K562 (cell line): Measurements from ENCODE around the gene VTA1. TPM values are rescaled to one million over a fixed set of nuclear protein-coding genes. Genes with fewer than 3 reads are reported as not detected.

Source experiments
- ATAC-seq: fragments of 200-7000 bp; cut with Tn5 transposase; 3 replicates; pipeline ENCODE4 v1.9.1; 2020; ENCODE audit warnings: moderate library complexity
- BruUV-seq: library from RNA; stranded (reverse); fragments of 400-500 nt; replicated peaks from 2 replicates; lab custom pipeline; 2021; lab: Mats Ljungman, UMichigan
- CTCF ChIA-PET: fragments of 300-600 bp; formaldehyde crosslinking; extraction: SDS; loops from one replicate; lab custom pipeline; 2021; ENCODE audit warnings: low intra/inter-chr PET ratio; lab: Yijun Ruan, JAX
- POLR2A ChIA-PET: fragments of 300-600, 350-650 bp; sonication (Branson Sonifier 250); formaldehyde crosslinking; extraction: SDS; loops from one replicate; lab custom pipeline; 2021; ENCODE audit warnings: antibody characterized with exemption, inconsistent platforms; lab: Yijun Ruan, JAX
- DNase-seq, 4 experiments: peaks; one replicate each; pipeline versions ENCODE4 v3.0.0 to v3.0.0-alpha.2; 2011 to 2018; ENCODE audit warnings: low spot score in 3 of 4, mixed read lengths in 3 of 4; ENCODE audit errors: extremely low read depth in 1 of 4
- FAIRE-seq: peaks from 2 replicates; lab custom pipeline; 2011; peaks lifted over from hg19 to GRCh38; lab: Jason Lieb, UNC
- H2AFZ ChIP-seq: 2 replicates; pipeline ENCODE4 v1.6.0; 2011; ENCODE audit warnings: low read depth, low read length, control low read depth, inconsistent platforms
- H3K27ac ChIP-seq: fragments of 200-600 bp; 3 replicates; pipeline ENCODE4 v1.8.0; 2011; ENCODE audit warnings: low read depth, mild to moderate bottlenecking, control low read depth, inconsistent platforms, low read length, moderate library complexity, mixed read lengths; ENCODE audit errors: extremely low read depth
- H3K27me3 ChIP-seq, 2 experiments: fragments of 300-600 bp in 1 of 2; 2 replicates in 1 of 2; 3 replicates in 1 of 2; pipeline versions ENCODE4 v1.6.0 to v1.8.0; 2011; ENCODE audit warnings: inconsistent platforms in 2 of 2, low read length in 2 of 2, mild to moderate bottlenecking in 1 of 2, mixed read lengths in 1 of 2, moderate library complexity in 1 of 2; ENCODE audit not compliant: control insufficient read depth in 2 of 2, insufficient read depth in 2 of 2
- H3K36me3 ChIP-seq: fragments of 300-600 bp; 3 replicates; pipeline ENCODE4 v1.8.0; 2011; ENCODE audit warnings: mild to moderate bottlenecking, low read length, inconsistent platforms; ENCODE audit not compliant: control insufficient read depth, insufficient read depth
- H3K4me1 ChIP-seq, 2 experiments: fragments of 200-600 bp in 1 of 2; replicated peaks in 1 of 2; 2 replicates in 1 of 2; 3 replicates in 1 of 2; pipeline versions ENCODE4 v1.5.1 to v1.8.0; 2011; ENCODE audit warnings: inconsistent platforms in 2 of 2, low read length in 2 of 2, mild to moderate bottlenecking in 1 of 2, mixed read lengths in 1 of 2, moderate library complexity in 1 of 2; ENCODE audit not compliant: control insufficient read depth in 2 of 2, insufficient read depth in 2 of 2
- H3K4me2 ChIP-seq: 2 replicates; pipeline ENCODE4 v1.6.1; 2011; ENCODE audit warnings: low read length, control low read depth, inconsistent platforms, mixed read lengths; ENCODE audit not compliant: insufficient read depth
- H3K4me3 ChIP-seq: fragments of 200-600 bp; sonication (generic), shearing (Covaris generic); 2 replicates; pipeline ENCODE4 v1.5.1; 2016; ENCODE audit warnings: control low read depth, inconsistent platforms
- H3K79me2 ChIP-seq: fragments of 200-600 bp; 3 replicates; pipeline ENCODE4 v1.8.0; 2011; ENCODE audit warnings: low read length, inconsistent platforms; ENCODE audit not compliant: control insufficient read depth, insufficient read depth
- H3K9ac ChIP-seq, 2 experiments: 2 replicates each; pipeline versions ENCODE4 v1.6.0 to v1.6.1; 2011; ENCODE audit warnings: low read depth in 2 of 2, low read length in 2 of 2, control low read depth in 1 of 2, inconsistent platforms in 1 of 2, mild to moderate bottlenecking in 1 of 2, mixed read lengths in 1 of 2; ENCODE audit not compliant: insufficient read depth in 1 of 2
- H3K9me1 ChIP-seq: one replicate; pipeline ENCODE4 v1.6.0; 2011; ENCODE audit warnings: inconsistent platforms, mild to moderate bottlenecking, low read length, moderate library complexity; ENCODE audit not compliant: control insufficient read depth, insufficient read depth
- H3K9me3 ChIP-seq: replicated peaks from 2 replicates; pipeline ENCODE4 v1.5.1; 2011; ENCODE audit warnings: low read depth, low read length, inconsistent platforms; ENCODE audit not compliant: control insufficient read depth, insufficient read depth
- H4K20me1 ChIP-seq: replicated peaks from 2 replicates; pipeline ENCODE4 v1.6.1; 2011; ENCODE audit warnings: low read length, inconsistent platforms, mixed read lengths; ENCODE audit not compliant: control insufficient read depth, insufficient read depth
- BACH1 ChIP-seq: fragments of 200-800 bp; sonication (Bioruptor generic); IDR thresholded peaks from 2 replicates; pipeline ENCODE4 v1.6.1; 2016; ENCODE audit warnings: missing genetic modification characterization, missing compliant biosample characterization
- BRD9 ChIP-seq: fragments of 450-650 bp; IDR thresholded peaks from 2 replicates; pipeline ENCODE4 v1.6.1; 2018; ENCODE audit warnings: low read depth; ENCODE audit not compliant: partially characterized antibody
- CREBBP ChIP-seq: IDR thresholded peaks from one replicate; pipeline ENCODE4 v1.6.1; 2012; ENCODE audit warnings: low read depth, mild to moderate bottlenecking, control low read depth, inconsistent platforms, low read length
- ELK1 ChIP-seq: sonication (generic); formaldehyde crosslinking; IDR thresholded peaks from 2 replicates; pipeline ENCODE4 v1.8.1; 2022; ENCODE audit warnings: missing genetic modification reagents
- EZH2 ChIP-seq: IDR thresholded peaks from 2 replicates; pipeline ENCODE4 v1.6.1; 2012; ENCODE audit warnings: low read depth, mild to moderate bottlenecking, inconsistent platforms, low read length, borderline replicate concordance
- FOXK2 ChIP-seq, 2 experiments: fragments of 450-650 bp; IDR thresholded peaks in 1 of 2; conservative IDR thresholded peaks in 1 of 2; 2 replicates each; pipeline ENCODE4 v1.6.1; 2016; ENCODE audit warnings: low read depth in 2 of 2, mild to moderate bottlenecking in 1 of 2
- GATA2 ChIP-seq: sonication (generic); formaldehyde crosslinking; IDR thresholded peaks from 2 replicates; pipeline ENCODE4 v1.4.0; 2020; ENCODE audit warnings: mild to moderate bottlenecking, missing genetic modification reagents
- JUND ChIP-seq, 2 experiments: IDR thresholded peaks; 2 replicates in 1 of 2; 3 replicates in 1 of 2; pipeline ENCODE4 v1.6.1; 2011; ENCODE audit warnings: borderline replicate concordance in 2 of 2, low read depth in 2 of 2, low read length in 2 of 2, improper control_type of control experiment in 1 of 2, missing biosample characterization in 1 of 2, missing genetic modification characterization in 1 of 2, missing genetic modification reagents in 1 of 2
- SRSF7 ChIP-seq: fragments of 200-400 bp; formaldehyde crosslinking; optimal IDR thresholded peaks from 2 replicates; pipeline ENCODE3; 2017; ENCODE audit warnings: mild to moderate bottlenecking, low read depth, low read length
- U2AF1 ChIP-seq: fragments of 200-400 bp; formaldehyde crosslinking; optimal IDR thresholded peaks from 2 replicates; pipeline ENCODE3; 2017; ENCODE audit warnings: mild to moderate bottlenecking, low read depth, low read length, moderate library complexity
- ZNF282 ChIP-seq: sonication (generic); formaldehyde crosslinking; IDR thresholded peaks from 2 replicates; pipeline ENCODE4 v1.8.1; 2023; ENCODE audit warnings: missing genetic modification reagents
- ZNF644 ChIP-seq: fragments of 200-800 bp; sonication (Bioruptor generic); IDR thresholded peaks from 2 replicates; pipeline ENCODE4 v1.6.1; 2016; ENCODE audit warnings: low read depth, missing genetic modification characterization, missing compliant biosample characterization
- ZNF766 ChIP-seq: fragments of 200-800 bp; sonication (Bioruptor generic); conservative IDR thresholded peaks from 2 replicates; pipeline ENCODE4 v1.6.1; 2016; ENCODE audit warnings: missing genetic modification characterization, missing compliant biosample characterization
- WGBS: fragments of 100-300 bp; shearing (Covaris generic); methylation state at CpG from one replicate; pipeline ENCODE4 v1.1.6; 2016; ENCODE audit warnings: low coverage, mixed read lengths; ENCODE audit not compliant: insufficient coverage; ENCODE audit errors: missing lambda C conversion rate; 5-methylcytosine and 5-hydroxymethylcytosine counted together
- in situ Hi-C: fragments of 300-500 bp; cut with MboI; formaldehyde crosslinking; loops from 4 replicates; pipeline ENCODE4 v1.15.0; 2018; ENCODE audit warnings: inconsistent platforms, mixed read lengths
- intact Hi-C: fragments of 100-400 bp; cut with micrococcal nuclease; formaldehyde crosslinking; loops from 2 replicates; pipeline ENCODE4 v1.14.2; 2022
- polyA plus RNA-seq, 8 experiments: library from polyadenylated mRNA; depleted of rRNA in 4 of 8; stranded (reverse) in 5 of 8; unstranded in 3 of 8; fragments of >200 nt; fragmentation: Nextera tagmentation in 2 of 8; fragmentation: Illumina TruSeq in 1 of 8; extraction: Ambion mirVana in 2 of 8; extraction: Trizol in 1 of 8; gene quantifications; 2 replicates each; pipeline versions ENCODE4 v1.2.1 to v1.2.3, GENCODE V29; 2011 to 2014; ENCODE audit warnings: inconsistent platforms in 1 of 8, missing spikeins in 1 of 8
- total RNA-seq, 7 experiments: library from RNA; depleted of rRNA in 6 of 7; stranded (reverse); fragments of >200 nt in 6 of 7; fragmentation: Illumina TruSeq in 2 of 7; extraction: Trizol in 2 of 7; gene quantifications; 2 replicates each; pipeline versions ENCODE4 v1.2.1 to v1.2.3, GENCODE V29; 2011 to 2021; ENCODE audit warnings: low replicate concordance in 1 of 7
- TF ChIP-seq, protein P1 (sequence below): fragments of 450-650 bp; IDR thresholded peaks from one replicate; pipeline ENCODE4 v1.6.1; 2018; ENCODE audit warnings: mild to moderate bottlenecking, moderate library complexity; ENCODE audit not compliant: partially characterized antibody
- TF ChIP-seq, protein P2 (sequence below), 2 experiments: fragments of 150-350 bp in 1 of 2; IDR thresholded peaks; 2 replicates each; pipeline ENCODE4 v1.6.1; 2012 to 2016; ENCODE audit warnings: low read depth in 2 of 2, low read length in 2 of 2, mild to moderate bottlenecking in 1 of 2, moderate library complexity in 1 of 2

Gene VTA1
- total and polyA plus RNA-seq, 9 of the 15 experiments (the other 6 are each of a cell fraction or from before 2014, with no cell fraction given) = 47.8 to 182 (median 84.6) TPM

DNA sequence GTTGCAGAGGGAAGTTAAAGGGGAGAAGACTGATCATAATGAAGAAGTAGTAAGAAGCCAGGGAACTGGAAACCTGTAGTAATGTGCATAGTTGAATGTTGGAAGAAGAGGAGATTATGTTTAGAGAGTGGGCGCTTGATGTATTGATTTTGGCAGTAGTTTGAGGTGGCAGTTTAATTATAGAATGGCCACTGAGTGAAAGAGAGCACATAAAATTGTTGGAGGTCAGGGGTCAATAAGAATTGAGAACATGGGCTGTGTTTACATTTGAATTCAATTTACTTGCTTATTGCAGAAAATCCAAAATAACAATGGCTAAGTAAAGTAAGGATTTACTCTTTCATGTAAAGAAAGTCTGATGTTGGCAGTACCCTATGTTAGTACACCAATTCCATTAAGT is 15.7 kb downstream of the VTA1 start:
- 100% methylated on average over 1 of the region's 1 CpG for WGBS
- no peak overlapping the region for H3K27ac ChIP-seq
- H3K9me1 ChIP-seq = no peaks in the 10 kb centered on the region
- H4K20me1 ChIP-seq = no peaks in the 10 kb centered on the region
- 0 out of 5 replicates have a peak, but pooled peaks cover 0 to 3% of the 10 kb centered on the region in 2 experiments for H3K4me1 ChIP-seq
- ChIA-PET CTCF (no interaction called here), POLR2A (interaction anchor here (1.3 to 1.7 kb wide), 2 partner anchors 7 to 11 kb away, joined by 4 read pairs; no protein-coding TSS in a partner anchor)
- DNase-seq (no peak), ATAC-seq (no peak), FAIRE-seq (no peak)
- H3K36me3 ChIP-seq = peaks cover 10% of the 10 kb centered on the region
- H3K9ac ChIP-seq = no peak overlapping the region
- in situ Hi-C loops = no loop called here
- no peak overlapping the region for H3K4me2 ChIP-seq
- intact Hi-C loops = no loop called here
- H3K79me2 ChIP-seq = peaks cover 57% of the 10 kb centered on the region
- no peaks in the 10 kb centered on the region for H3K27me3 ChIP-seq
- BruUV-seq = no TSS peak
- H3K4me3 ChIP-seq = no peak overlapping the region
- H2AFZ ChIP-seq = no peak overlapping the region
- H3K9me3 ChIP-seq = no peaks in the 10 kb centered on the region
- TF ChIP-seq ZNF282 (CRISPR knock-in tag) (no peak), ZNF644 (no peak), FOXK2 (conservative IDR thresholded peaks at IDR 0.05 in 1 of 2, IDR thresholded peaks at IDR 0.05 in 1 of 2; ENCODE audit: low read depth in 2 of 2) (no peak), JUND (IDR thresholded peaks at IDR 0.05; ENCODE audit: borderline replicate concordance, low read depth, low read length) (no peak), JUND (tag; IDR thresholded peaks at IDR 0.05; ENCODE audit: borderline replicate concordance, low read depth, low read length) (no peak), SRSF7 (no peak), EZH2 (no peak), GATA2 (CRISPR knock-in tag) (no peak), U2AF1 (no peak), BACH1 (tag) (no peak), ELK1 (CRISPR knock-in tag) (no peak), CREBBP (no peak), BRD9 (no peak), ZNF766 (CRISPR knock-in tag) (no peak)
- TF ChIP-seq, protein P1, sequence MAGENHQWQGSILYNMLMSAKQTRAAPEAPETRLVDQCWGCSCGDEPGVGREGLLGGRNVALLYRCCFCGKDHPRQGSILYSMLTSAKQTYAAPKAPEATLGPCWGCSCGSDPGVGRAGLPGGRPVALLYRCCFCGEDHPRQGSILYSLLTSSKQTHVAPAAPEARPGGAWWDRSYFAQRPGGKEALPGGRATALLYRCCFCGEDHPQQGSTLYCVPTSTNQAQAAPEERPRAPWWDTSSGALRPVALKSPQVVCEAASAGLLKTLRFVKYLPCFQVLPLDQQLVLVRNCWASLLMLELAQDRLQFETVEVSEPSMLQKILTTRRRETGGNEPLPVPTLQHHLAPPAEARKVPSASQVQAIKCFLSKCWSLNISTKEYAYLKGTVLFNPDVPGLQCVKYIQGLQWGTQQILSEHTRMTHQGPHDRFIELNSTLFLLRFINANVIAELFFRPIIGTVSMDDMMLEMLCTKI = no peak
- TF ChIP-seq, protein P2, sequence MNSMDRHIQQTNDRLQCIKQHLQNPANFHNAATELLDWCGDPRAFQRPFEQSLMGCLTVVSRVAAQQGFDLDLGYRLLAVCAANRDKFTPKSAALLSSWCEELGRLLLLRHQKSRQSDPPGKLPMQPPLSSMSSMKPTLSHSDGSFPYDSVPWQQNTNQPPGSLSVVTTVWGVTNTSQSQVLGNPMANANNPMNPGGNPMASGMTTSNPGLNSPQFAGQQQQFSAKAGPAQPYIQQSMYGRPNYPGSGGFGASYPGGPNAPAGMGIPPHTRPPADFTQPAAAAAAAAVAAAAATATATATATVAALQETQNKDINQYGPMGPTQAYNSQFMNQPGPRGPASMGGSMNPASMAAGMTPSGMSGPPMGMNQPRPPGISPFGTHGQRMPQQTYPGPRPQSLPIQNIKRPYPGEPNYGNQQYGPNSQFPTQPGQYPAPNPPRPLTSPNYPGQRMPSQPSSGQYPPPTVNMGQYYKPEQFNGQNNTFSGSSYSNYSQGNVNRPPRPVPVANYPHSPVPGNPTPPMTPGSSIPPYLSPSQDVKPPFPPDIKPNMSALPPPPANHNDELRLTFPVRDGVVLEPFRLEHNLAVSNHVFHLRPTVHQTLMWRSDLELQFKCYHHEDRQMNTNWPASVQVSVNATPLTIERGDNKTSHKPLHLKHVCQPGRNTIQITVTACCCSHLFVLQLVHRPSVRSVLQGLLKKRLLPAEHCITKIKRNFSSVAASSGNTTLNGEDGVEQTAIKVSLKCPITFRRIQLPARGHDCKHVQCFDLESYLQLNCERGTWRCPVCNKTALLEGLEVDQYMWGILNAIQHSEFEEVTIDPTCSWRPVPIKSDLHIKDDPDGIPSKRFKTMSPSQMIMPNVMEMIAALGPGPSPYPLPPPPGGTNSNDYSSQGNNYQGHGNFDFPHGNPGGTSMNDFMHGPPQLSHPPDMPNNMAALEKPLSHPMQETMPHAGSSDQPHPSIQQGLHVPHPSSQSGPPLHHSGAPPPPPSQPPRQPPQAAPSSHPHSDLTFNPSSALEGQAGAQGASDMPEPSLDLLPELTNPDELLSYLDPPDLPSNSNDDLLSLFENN (IDR thresholded peaks at IDR 0.05; ENCODE audit: low read depth in 2 of 2, low read length in 2 of 2) = no peak
